Muscle of arm (tissue), 12 donors: ENCODE results near the gene ETNK2. TPM values are rescaled to one million over a fixed set of nuclear protein-coding genes. Genes with fewer than 3 reads are reported as not detected.

Experiments
- DNase-seq: peaks from one replicate; pipeline ENCODE4 v3.0.0-alpha.2; 2013
- polyA plus RNA-seq, 12 donors: library from polyadenylated mRNA; unstranded; fragments of 120-200 nt; gene quantifications; one replicate each; pipeline ENCODE4 v1.2.1, GENCODE V29; 2013; ENCODE audit not compliant: insufficient read length in 12 of 12

Gene ETNK2
- polyA plus RNA-seq, 12 donors = 1.7 to 10.3 (median 3.1) TPM; not detected in 1

- DNase-seq = no peak
Measured at GRCh38 chr1:204081791-204082513, 69.9 kb downstream of the ETNK2 start.

GRCh38 chr1:204081164-204081790, 70.6 kb downstream of the ETNK2 start:
- no peak for DNase-seq

Other genes starting within 250 kb of the ETNK2 start
- 10 to 100 TPM in 11 of 12 donors, not detected in 1; 14.6 to 31.9 (median 19.4) TPM for gene SOX13, start 78.9 kb downstream of the ETNK2 start, polyA plus RNA-seq
- under 1 TPM in 5 of 12 donors, not detected in 7; 0.11 to 0.32 (median 0.20) TPM for gene REN, start 14.3 kb upstream of the ETNK2 start, polyA plus RNA-seq
- 1 to 10 TPM in 3 of 12 donors, under 1 TPM in 7, not detected in 2; 0.53 to 4.0 (median 0.83) TPM for gene KISS1, start 44.4 kb upstream of the ETNK2 start, polyA plus RNA-seq
- 10 to 100 TPM in 1 of 12 donors, under 1 TPM in 3, not detected in 8; 0.36 to 14.0 (median 0.44) TPM for gene GOLT1A, start 61.9 kb upstream of the ETNK2 start, polyA plus RNA-seq
- 10 to 100 TPM in 2 of 12 donors, 1 to 10 TPM in 9, not detected in 1; 2.2 to 18.5 (median 4.3) TPM for gene PLEKHA6, start 207.9 kb upstream of the ETNK2 start, polyA plus RNA-seq